ENCODE results near the gene PRDM15.

The PRDM15 gene

GRCh38 chr21:41820384-41821080 is 58.6 kb downstream of the PRDM15 start:
- H3K4me3 ChIP-seq (ENCODE audit: low read length in 2 of 2), result no peak overlapping the region
- no peaks in the 10 kb centered on the region for H3K9me3 ChIP-seq (ENCODE audit: control insufficient read depth in 2 of 2, low read length in 2 of 2)
- H3K27ac ChIP-seq (ENCODE audit: low read depth in 2 of 2, low read length in 2 of 2), result no peak overlapping the region
- peaks cover 3 to 8% of the 10 kb centered on the region in 2 donors for H3K36me3 ChIP-seq (ENCODE audit: control insufficient read depth in 2 of 2, insufficient read depth in 2 of 2, low read length in 2 of 2)
- no peak overlapping the region for H3K9ac ChIP-seq (ENCODE audit: low read depth in 1 of 2, low read length in 2 of 2)
- H3K27me3 ChIP-seq (ENCODE audit: control insufficient read depth in 2 of 2, insufficient read depth in 2 of 2, low read length in 2 of 2), result no peaks in the 10 kb centered on the region
- H3K4me1 ChIP-seq (ENCODE audit: control insufficient read depth in 2 of 2, insufficient read depth in 2 of 2, low read length in 2 of 2), result peaks cover 0 to 3% of the 10 kb centered on the region in 2 donors

DNA sequence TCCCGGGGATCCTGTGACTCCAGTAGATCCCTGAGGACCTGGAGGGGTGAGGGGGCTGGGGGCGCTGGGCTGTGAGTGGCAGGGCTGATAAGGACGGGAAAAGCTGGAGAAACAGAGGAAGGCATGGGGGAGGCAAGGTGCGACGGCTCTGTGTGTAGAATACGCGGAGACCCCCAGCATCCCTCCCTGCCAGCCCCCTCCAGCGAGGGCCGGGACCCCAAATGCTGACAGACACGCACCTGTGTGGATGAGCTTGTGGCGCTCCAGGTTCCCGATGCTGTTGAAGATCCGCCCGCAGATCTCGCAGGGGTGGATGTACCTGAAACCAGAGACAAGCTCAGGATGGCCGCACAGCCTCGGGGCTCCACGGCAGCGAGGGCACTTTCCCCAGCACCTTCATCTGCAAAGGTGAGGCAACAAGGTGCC is 59.3 kb downstream of the PRDM15 start:
- peaks cover 0 to 12% of the 10 kb centered on the region in 2 donors for H3K36me3 ChIP-seq (ENCODE audit: control insufficient read depth in 2 of 2, insufficient read depth in 2 of 2, low read length in 2 of 2)
- H3K9me3 ChIP-seq (ENCODE audit: control insufficient read depth in 2 of 2, low read length in 2 of 2), result no peaks in the 10 kb centered on the region
- no peak overlapping the region for H3K4me3 ChIP-seq (ENCODE audit: low read length in 2 of 2)
- no peak overlapping the region for H3K27ac ChIP-seq (ENCODE audit: low read depth in 2 of 2, low read length in 2 of 2)
- H3K4me1 ChIP-seq (ENCODE audit: control insufficient read depth in 2 of 2, insufficient read depth in 2 of 2, low read length in 2 of 2), result peaks cover 0 to 3% of the 10 kb centered on the region in 2 donors
- no peaks in the 10 kb centered on the region for H3K27me3 ChIP-seq (ENCODE audit: control insufficient read depth in 2 of 2, insufficient read depth in 2 of 2, low read length in 2 of 2)
- H3K9ac ChIP-seq (ENCODE audit: low read depth in 1 of 2, low read length in 2 of 2), result no peak overlapping the region

DNA sequence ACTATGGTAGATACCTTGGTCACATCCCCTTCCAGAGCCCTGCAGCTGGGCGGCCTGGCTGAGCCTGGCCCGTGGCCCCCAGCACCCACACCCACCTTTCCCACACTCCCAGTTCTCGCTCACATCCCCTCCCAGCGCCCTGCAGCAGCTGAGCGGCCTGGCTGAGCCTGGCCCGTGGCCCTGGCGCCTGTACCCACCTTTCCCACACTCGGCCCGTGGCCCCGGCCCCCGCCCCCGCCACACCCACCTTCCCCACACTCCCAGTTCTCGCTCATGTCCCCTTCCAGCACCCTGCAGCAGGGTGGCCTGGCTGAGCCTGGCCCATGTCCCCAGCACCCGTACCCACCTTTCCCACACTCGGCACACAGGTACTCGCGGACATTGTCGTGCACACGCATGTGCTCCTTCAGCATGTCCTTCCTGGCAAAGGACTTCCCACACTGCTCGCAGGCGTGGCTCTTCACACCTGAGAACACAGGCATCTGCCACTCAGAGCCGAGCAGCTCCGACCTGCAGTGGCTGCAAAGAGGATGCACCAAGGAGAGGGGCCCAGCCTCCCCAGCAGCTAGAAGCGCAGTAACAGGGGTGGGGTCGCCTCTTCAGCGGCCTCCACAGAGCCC is 59.8 kb downstream of the PRDM15 start:
- H3K27ac ChIP-seq (ENCODE audit: low read depth in 2 of 2, low read length in 2 of 2), result no peak overlapping the region
- no peak overlapping the region for H3K4me3 ChIP-seq (ENCODE audit: low read length in 2 of 2)
- peaks cover 0 to 3% of the 10 kb centered on the region in 2 donors for H3K4me1 ChIP-seq (ENCODE audit: control insufficient read depth in 2 of 2, insufficient read depth in 2 of 2, low read length in 2 of 2)
- H3K36me3 ChIP-seq (ENCODE audit: control insufficient read depth in 2 of 2, insufficient read depth in 2 of 2, low read length in 2 of 2), result peaks cover 0 to 11% of the 10 kb centered on the region in 2 donors
- no peaks in the 10 kb centered on the region for H3K27me3 ChIP-seq (ENCODE audit: control insufficient read depth in 2 of 2, insufficient read depth in 2 of 2, low read length in 2 of 2)
- H3K9me3 ChIP-seq (ENCODE audit: control insufficient read depth in 2 of 2, low read length in 2 of 2), result no peaks in the 10 kb centered on the region
- H3K9ac ChIP-seq (ENCODE audit: low read depth in 1 of 2, low read length in 2 of 2), result no peak overlapping the region

GRCh38 chr21:41817877-41818855 is 61.0 kb downstream of the PRDM15 start:
- Histone ChIP-seq H3K36me3 (ENCODE audit: control insufficient read depth in 2 of 2, insufficient read depth in 2 of 2, low read length in 2 of 2) (peaks cover 0 to 12% of the 10 kb centered on the region in 2 donors), H3K9me3 (ENCODE audit: control insufficient read depth in 2 of 2, low read length in 2 of 2) (no peaks in the 10 kb centered on the region), H3K9ac (ENCODE audit: low read depth in 1 of 2, low read length in 2 of 2) (no peak overlapping the region), H3K4me3 (ENCODE audit: low read length in 2 of 2) (no peak overlapping the region), H3K27me3 (ENCODE audit: control insufficient read depth in 2 of 2, insufficient read depth in 2 of 2, low read length in 2 of 2) (no peaks in the 10 kb centered on the region), H3K27ac (ENCODE audit: low read depth in 2 of 2, low read length in 2 of 2) (no peak overlapping the region), H3K4me1 (ENCODE audit: control insufficient read depth in 2 of 2, insufficient read depth in 2 of 2, low read length in 2 of 2) (peaks cover 0 to 3% of the 10 kb centered on the region in 2 donors)

GRCh38 chr21:41817228-41817627 is 61.9 kb downstream of the PRDM15 start:
- no peak overlapping the region for H3K9ac ChIP-seq (ENCODE audit: low read depth in 1 of 2, low read length in 2 of 2)
- H3K36me3 ChIP-seq (ENCODE audit: control insufficient read depth in 2 of 2, insufficient read depth in 2 of 2, low read length in 2 of 2), result peaks cover 0 to 17% of the 10 kb centered on the region in 2 donors
- no peak overlapping the region for H3K27ac ChIP-seq (ENCODE audit: low read depth in 2 of 2, low read length in 2 of 2)

DNA sequence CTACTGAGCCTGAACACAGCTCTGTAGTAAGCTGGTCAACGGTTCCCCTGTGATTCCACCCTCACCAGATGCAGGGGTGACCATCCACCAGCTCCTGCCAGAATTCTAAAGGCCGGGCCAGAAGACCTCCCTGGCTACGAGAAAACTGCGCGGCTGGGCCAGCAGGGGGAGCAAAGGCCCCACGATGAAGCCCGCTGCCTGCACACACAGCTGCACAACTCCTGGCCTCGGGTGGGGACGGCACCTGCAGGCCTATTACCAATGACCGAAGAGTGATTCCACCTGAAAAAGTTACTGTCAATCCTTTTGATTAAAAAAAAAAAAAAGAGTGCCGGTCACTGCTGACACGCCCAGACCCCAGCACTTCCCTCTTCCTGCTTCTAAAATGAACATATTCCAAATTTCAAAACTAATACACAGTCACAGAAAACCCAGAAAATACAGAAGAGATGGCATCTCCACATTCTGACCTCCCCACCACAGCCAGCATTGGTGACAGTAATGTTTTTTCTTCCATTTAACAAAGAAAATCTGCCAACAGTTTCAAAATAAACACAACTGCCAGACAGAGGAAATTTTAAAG is 62.5 kb downstream of the PRDM15 start:
- H3K27ac ChIP-seq (ENCODE audit: low read depth in 2 of 2, low read length in 2 of 2), result no peak overlapping the region
- H3K4me3 ChIP-seq (ENCODE audit: low read length in 2 of 2), result no peak overlapping the region
- peaks cover 0 to 3% of the 10 kb centered on the region in 2 donors for H3K4me1 ChIP-seq (ENCODE audit: control insufficient read depth in 2 of 2, insufficient read depth in 2 of 2, low read length in 2 of 2)
- H3K27me3 ChIP-seq (ENCODE audit: control insufficient read depth in 2 of 2, insufficient read depth in 2 of 2, low read length in 2 of 2), result no peaks in the 10 kb centered on the region
- H3K36me3 ChIP-seq (ENCODE audit: control insufficient read depth in 2 of 2, insufficient read depth in 2 of 2, low read length in 2 of 2), result peaks cover 0 to 17% of the 10 kb centered on the region in 2 donors
- H3K9me3 ChIP-seq (ENCODE audit: control insufficient read depth in 2 of 2, low read length in 2 of 2), result no peaks in the 10 kb centered on the region
- H3K9ac ChIP-seq (ENCODE audit: low read depth in 1 of 2, low read length in 2 of 2), result no peak overlapping the region

More at GRCh38 chr21:41817228-41817627, 61.9 kb downstream of the PRDM15 start:
- Histone ChIP-seq H3K27me3 (ENCODE audit: control insufficient read depth in 2 of 2, insufficient read depth in 2 of 2, low read length in 2 of 2) (no peaks in the 10 kb centered on the region), H3K4me3 (ENCODE audit: low read length in 2 of 2) (no peak overlapping the region), H3K9me3 (ENCODE audit: control insufficient read depth in 2 of 2, low read length in 2 of 2) (no peaks in the 10 kb centered on the region), H3K4me1 (ENCODE audit: control insufficient read depth in 2 of 2, insufficient read depth in 2 of 2, low read length in 2 of 2) (peaks cover 0 to 3% of the 10 kb centered on the region in 2 donors)

DNA sequence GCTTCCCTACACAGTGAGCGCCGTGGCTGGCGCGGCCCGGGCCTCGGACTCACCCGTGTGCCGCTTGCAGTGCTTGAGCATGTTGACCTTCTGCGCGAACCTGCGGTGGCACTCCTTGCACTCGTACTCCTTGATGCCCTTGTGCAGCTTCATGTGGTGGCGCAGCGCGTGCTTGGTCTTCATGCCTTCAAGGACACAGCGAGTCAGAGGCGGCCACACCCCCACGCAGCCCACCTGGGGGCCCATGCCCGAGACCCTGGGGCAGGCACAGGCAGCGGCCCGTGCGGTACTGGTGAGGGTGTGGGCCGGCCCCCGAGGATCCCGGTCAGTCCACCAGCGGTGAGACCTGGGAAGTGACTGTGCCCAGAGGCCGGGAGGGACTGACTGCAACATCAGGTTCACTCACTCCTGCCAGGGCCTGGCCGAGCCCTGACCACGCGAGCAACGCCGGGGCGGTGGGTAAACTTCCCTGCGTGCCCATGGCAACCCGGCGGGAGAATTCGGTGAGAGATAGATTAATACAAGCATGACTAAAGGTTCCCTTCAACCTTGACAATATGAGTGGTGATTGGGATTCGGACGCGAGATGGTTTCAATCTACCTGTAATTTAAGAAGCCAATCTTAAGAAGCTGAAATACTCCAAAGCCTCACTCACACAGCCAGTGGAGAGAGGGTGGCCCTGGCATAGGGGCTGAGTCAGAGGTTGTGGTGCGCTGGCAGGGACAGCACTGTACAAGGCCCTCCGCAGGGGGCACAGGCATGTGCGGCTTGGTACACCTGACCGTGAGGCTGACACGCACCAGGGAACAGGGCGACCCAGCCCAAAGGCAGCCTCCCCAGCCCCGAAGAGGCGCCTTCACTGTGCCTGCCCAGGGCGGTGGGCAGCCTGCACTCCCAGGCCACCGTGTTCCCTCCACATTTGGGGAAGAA is 63.2 kb downstream of the PRDM15 start:
- Histone ChIP-seq H3K36me3 (ENCODE audit: control insufficient read depth in 2 of 2, insufficient read depth in 2 of 2, low read length in 2 of 2) (peaks cover 2 to 19% of the 10 kb centered on the region in 2 donors), H3K27ac (ENCODE audit: low read depth in 2 of 2, low read length in 2 of 2) (no peak overlapping the region), H3K4me3 (ENCODE audit: low read length in 2 of 2) (no peak overlapping the region), H3K27me3 (ENCODE audit: control insufficient read depth in 2 of 2, insufficient read depth in 2 of 2, low read length in 2 of 2) (no peaks in the 10 kb centered on the region), H3K9me3 (ENCODE audit: control insufficient read depth in 2 of 2, low read length in 2 of 2) (no peaks in the 10 kb centered on the region), H3K9ac (ENCODE audit: low read depth in 1 of 2, low read length in 2 of 2) (no peak overlapping the region), H3K4me1 (ENCODE audit: control insufficient read depth in 2 of 2, insufficient read depth in 2 of 2, low read length in 2 of 2) (peaks cover 0 to 3% of the 10 kb centered on the region in 2 donors)

DNA sequence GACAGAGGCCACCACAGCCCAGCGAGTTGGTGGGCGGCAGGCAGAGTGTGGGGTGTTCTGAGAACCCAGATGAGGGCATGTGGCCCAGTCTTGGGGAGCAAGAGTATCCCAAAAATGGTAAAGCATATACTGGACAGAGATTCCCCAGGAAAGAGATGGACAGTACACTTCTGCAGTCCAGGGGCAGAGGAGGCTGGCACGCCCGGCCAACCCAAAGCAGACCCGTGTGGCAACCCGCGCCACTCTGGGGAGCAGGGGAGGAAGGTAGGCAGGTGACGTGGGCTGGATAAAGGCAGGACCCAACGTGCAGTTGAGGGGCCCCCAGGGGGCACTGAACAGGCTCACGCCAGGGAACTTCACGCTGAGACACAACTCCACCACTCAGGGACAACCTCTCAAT is 65.9 kb downstream of the PRDM15 start:
- peaks cover 0 to 3% of the 10 kb centered on the region in 2 donors for H3K4me1 ChIP-seq (ENCODE audit: control insufficient read depth in 2 of 2, insufficient read depth in 2 of 2, low read length in 2 of 2)
- H3K36me3 ChIP-seq (ENCODE audit: control insufficient read depth in 2 of 2, insufficient read depth in 2 of 2, low read length in 2 of 2), result peaks cover 11 to 35% of the 10 kb centered on the region in 2 donors
- no peaks in the 10 kb centered on the region for H3K27me3 ChIP-seq (ENCODE audit: control insufficient read depth in 2 of 2, insufficient read depth in 2 of 2, low read length in 2 of 2)
- no peak overlapping the region for H3K27ac ChIP-seq (ENCODE audit: low read depth in 2 of 2, low read length in 2 of 2)
- no peak overlapping the region for H3K9ac ChIP-seq (ENCODE audit: low read depth in 1 of 2, low read length in 2 of 2)
- no peaks in the 10 kb centered on the region for H3K9me3 ChIP-seq (ENCODE audit: control insufficient read depth in 2 of 2, low read length in 2 of 2)
- no peak overlapping the region for H3K4me3 ChIP-seq (ENCODE audit: low read length in 2 of 2)

GRCh38 chr21:41812679-41813078 is 66.5 kb downstream of the PRDM15 start:
- Histone ChIP-seq H3K9me3 (ENCODE audit: control insufficient read depth in 2 of 2, low read length in 2 of 2) (no peaks in the 10 kb centered on the region), H3K27ac (ENCODE audit: low read depth in 2 of 2, low read length in 2 of 2) (no peak overlapping the region), H3K4me1 (ENCODE audit: control insufficient read depth in 2 of 2, insufficient read depth in 2 of 2, low read length in 2 of 2) (peaks cover 0 to 3% of the 10 kb centered on the region in 2 donors), H3K4me3 (ENCODE audit: low read length in 2 of 2) (no peak overlapping the region), H3K9ac (ENCODE audit: low read depth in 1 of 2, low read length in 2 of 2) (no peak overlapping the region), H3K36me3 (ENCODE audit: control insufficient read depth in 2 of 2, insufficient read depth in 2 of 2, low read length in 2 of 2) (peaks cover 11 to 36% of the 10 kb centered on the region in 2 donors), H3K27me3 (ENCODE audit: control insufficient read depth in 2 of 2, insufficient read depth in 2 of 2, low read length in 2 of 2) (no peaks in the 10 kb centered on the region)
